ENCODE results near the gene TBC1D24. TPM values are rescaled to one million over a fixed set of nuclear protein-coding genes. Genes with fewer than 3 reads are reported as not detected.
A peak's percentile ranks its signal among the peaks of the same experiment; 100 is the strongest.

The TBC1D24 gene
- total and polyA plus RNA-seq, 2 experiments from 2014 or later, result 10.2 to 23.6 TPM

- no peak for DNase-seq (ENCODE audit: low read depth in 1 of 2, low spot score in 1 of 2)
- H3K36me3 ChIP-seq, result peaks cover 6% of the 10 kb centered on the region
- TF ChIP-seq CTCF (IDR thresholded peaks at IDR 0.05; ENCODE audit: low read depth, low read length), result no peak
- H3K27ac ChIP-seq, result no peak overlapping the region
- no peaks in the 10 kb centered on the region for H3K9me3 ChIP-seq (ENCODE audit: low read depth)
- no peak overlapping the region for H3K4me3 ChIP-seq
- no peaks in the 10 kb centered on the region for H3K27me3 ChIP-seq
- H3K4me1 ChIP-seq (ENCODE audit: low read depth), result no peaks in the 10 kb centered on the region
Observed at GRCh38 chr16:2529061-2529931, 54.4 kb downstream of the TBC1D24 start.

- H3K4me1 ChIP-seq (ENCODE audit: low read depth), result no peaks in the 10 kb centered on the region
- TF ChIP-seq CTCF (IDR thresholded peaks at IDR 0.05; ENCODE audit: low read depth, low read length), result no peak
- H3K36me3 ChIP-seq, result peaks cover 3% of the 10 kb centered on the region
- no peak overlapping the region for H3K27ac ChIP-seq
- no peaks in the 10 kb centered on the region for H3K27me3 ChIP-seq
- no peak overlapping the region for H3K4me3 ChIP-seq
- DNase-seq (ENCODE audit: low read depth in 1 of 2, low spot score in 1 of 2), result no peak
- no peaks in the 10 kb centered on the region for H3K9me3 ChIP-seq (ENCODE audit: low read depth)
Observed at GRCh38 chr16:2529961-2530628, 55.2 kb downstream of the TBC1D24 start.

- TF ChIP-seq CTCF (IDR thresholded peaks at IDR 0.05; ENCODE audit: low read depth, low read length), result no peak
- no peak for DNase-seq (ENCODE audit: low read depth in 1 of 2, low spot score in 1 of 2)
- H3K27ac ChIP-seq, result no peak overlapping the region
Observed at GRCh38 chr16:2530629-2531318, 55.8 kb downstream of the TBC1D24 start.

GRCh38 chr16:2531371-2531695 is 56.4 kb downstream of the TBC1D24 start, which contains the start of gene CEMP1:
CEMP1 (minus strand) TSS chr16:2531408; CDS start chr16:2531073, 335 bp downstream.
- TF ChIP-seq CTCF (IDR thresholded peaks at IDR 0.05; ENCODE audit: low read depth, low read length), result no peak
- no peaks in the 10 kb centered on the region for H3K4me1 ChIP-seq (ENCODE audit: low read depth)
- no peaks in the 10 kb centered on the region for H3K9me3 ChIP-seq (ENCODE audit: low read depth)
- H3K27me3 ChIP-seq, result no peaks in the 10 kb centered on the region
- DNase-seq (ENCODE audit: low read depth in 1 of 2, low spot score in 1 of 2), result no peak
- peaks cover 3% of the 10 kb centered on the region for H3K36me3 ChIP-seq
- H3K27ac ChIP-seq, result peak within 1 kb of the TSS; percentile 70
- H3K4me3 ChIP-seq, result peak within 1 kb of the TSS; percentile 51

More at GRCh38 chr16:2530629-2531318, 55.8 kb downstream of the TBC1D24 start:
- no peaks in the 10 kb centered on the region for H3K27me3 ChIP-seq
- no peaks in the 10 kb centered on the region for H3K9me3 ChIP-seq (ENCODE audit: low read depth)
- H3K4me1 ChIP-seq (ENCODE audit: low read depth), result no peaks in the 10 kb centered on the region
- peaks cover 3% of the 10 kb centered on the region for H3K36me3 ChIP-seq
- no peak overlapping the region for H3K4me3 ChIP-seq

- Histone ChIP-seq H3K4me1 (ENCODE audit: low read depth) (peaks cover under 1% of the 10 kb centered on the region), H3K36me3 (peaks cover 3% of the 10 kb centered on the region), H3K27ac (peak overlapping the region; percentile 70), H3K27me3 (no peaks in the 10 kb centered on the region), H3K9me3 (ENCODE audit: low read depth) (no peaks in the 10 kb centered on the region), H3K4me3 (peak overlapping the region; percentile 51)
- TF ChIP-seq CTCF (IDR thresholded peaks at IDR 0.05; ENCODE audit: low read depth, low read length), result no peak
- peak; percentile 98 to 99 for DNase-seq (ENCODE audit: low read depth in 1 of 2, low spot score in 1 of 2)
Observed at GRCh38 chr16:2531696-2532493, 57.0 kb downstream of the TBC1D24 start.
